NCI-H460 (cell line): Measurements from ENCODE around the gene BUD31. TPM values are rescaled to one million over a fixed set of nuclear protein-coding genes. Genes with fewer than 3 reads are reported as not detected.

Source experiments
- DNase-seq: peaks from one replicate; pipeline ENCODE4 v3.0.0-alpha.2; 2016; ENCODE audit warnings: low read depth; ENCODE audit errors: extremely low read depth
- total RNA-seq: library from RNA; depleted of rRNA; stranded (reverse); fragments of >200 nt; shearing (Covaris generic); gene quantifications from 2 replicates; pipeline ENCODE4 v1.2.3, GENCODE V29; 2014

BUD31 gene
- total RNA-seq, 1 experiment from 2014 or later, result 220 TPM

GRCh38 chr7:99397297-99397983 is 11.3 kb upstream of the BUD31 start:
- DNase-seq, result no peak

GRCh38 chr7:99398891-99399445 is 9.8 kb upstream of the BUD31 start:
- no peak for DNase-seq

GRCh38 chr7:99399597-99399996 is 9.2 kb upstream of the BUD31 start:
- no peak for DNase-seq

GRCh38 chr7:99402854-99403253 is 5.9 kb upstream of the BUD31 start:
- DNase-seq, result no peak

- DNase-seq, result no peak
Observed at GRCh38 chr7:99403764-99404163, 5.0 kb upstream of the BUD31 start.

GRCh38 chr7:99404235-99404976 is 4.4 kb upstream of the BUD31 start:
- DNase-seq, result no peak

- no peak for DNase-seq
Observed at GRCh38 chr7:99404977-99405320, 3.8 kb upstream of the BUD31 start.

- DNase-seq, result no peak
Observed at GRCh38 chr7:99406557-99406956, 2.2 kb upstream of the BUD31 start.

GRCh38 chr7:99407872-99408378 is 844 bp upstream of the BUD31 start:
- no peak for DNase-seq

GRCh38 chr7:99409192-99409572 is 413 bp downstream of the BUD31 start:
- DNase-seq, result no peak

- DNase-seq, result no peak
Observed at GRCh38 chr7:99409806-99410205, 1.0 kb downstream of the BUD31 start.

GRCh38 chr7:99410635-99411034 is 1.9 kb downstream of the BUD31 start:
- DNase-seq, result no peak

- DNase-seq, result peak; percentile 61
Observed at GRCh38 chr7:99415513-99416127, 6.9 kb downstream of the BUD31 start.

GRCh38 chr7:99418260-99418659 is 9.5 kb downstream of the BUD31 start:
- DNase-seq, result no peak

- no peak for DNase-seq
Observed at GRCh38 chr7:99419323-99420021, 10.7 kb downstream of the BUD31 start.

GRCh38 chr7:99420213-99420612 is 11.4 kb downstream of the BUD31 start:
- no peak for DNase-seq

GRCh38 chr7:99420986-99421385 is 12.2 kb downstream of the BUD31 start:
- DNase-seq, result no peak

- DNase-seq, result no peak
Observed at GRCh38 chr7:99422186-99422585, 13.4 kb downstream of the BUD31 start.

GRCh38 chr7:99422625-99423024 is 13.9 kb downstream of the BUD31 start:
- no peak for DNase-seq

- no peak for DNase-seq
Observed at GRCh38 chr7:99424932-99425730, 16.4 kb downstream of the BUD31 start.
